ENCODE results near the gene PLEKHG1. TPM values are rescaled to one million over a fixed set of nuclear protein-coding genes. Genes with fewer than 3 reads are reported as not detected.

Gene PLEKHG1
- total RNA-seq, 1 donor, result 1.7 TPM

- no peak for DNase-seq (ENCODE audit: low read depth)
- H3K4me3 ChIP-seq (ENCODE audit: low read depth, low read length), result no peak overlapping the region
- TF ChIP-seq CTCF (IDR thresholded peaks at IDR 0.05; ENCODE audit: insufficient read depth, low read depth, low read length), result no peak
Observed at GRCh38 chr6:150576651-150577226, 22.9 kb upstream of the PLEKHG1 start.

GRCh38 chr6:150579611-150580010 is 20.1 kb upstream of the PLEKHG1 start:
- no peak for DNase-seq (ENCODE audit: low read depth)
- TF ChIP-seq CTCF (IDR thresholded peaks at IDR 0.05; ENCODE audit: insufficient read depth, low read depth, low read length), result no peak
- no peak overlapping the region for H3K4me3 ChIP-seq (ENCODE audit: low read depth, low read length)

- TF ChIP-seq CTCF (IDR thresholded peaks at IDR 0.05; ENCODE audit: insufficient read depth, low read depth, low read length), result no peak
- DNase-seq (ENCODE audit: low read depth), result no peak
- no peak overlapping the region for H3K4me3 ChIP-seq (ENCODE audit: low read depth, low read length)
Observed at GRCh38 chr6:150580489-150580888, 19.2 kb upstream of the PLEKHG1 start.

- H3K4me3 ChIP-seq (ENCODE audit: low read depth, low read length), result no peak overlapping the region
- no peak for DNase-seq (ENCODE audit: low read depth)
Observed at GRCh38 chr6:150584065-150584464, 15.6 kb upstream of the PLEKHG1 start.

GRCh38 chr6:150584596-150584995 is 15.1 kb upstream of the PLEKHG1 start:
- no peak for DNase-seq (ENCODE audit: low read depth)
- no peak overlapping the region for H3K4me3 ChIP-seq (ENCODE audit: low read depth, low read length)
- TF ChIP-seq CTCF (IDR thresholded peaks at IDR 0.05; ENCODE audit: insufficient read depth, low read depth, low read length), result no peak

More at GRCh38 chr6:150584065-150584464, 15.6 kb upstream of the PLEKHG1 start:
- no peak for TF ChIP-seq CTCF (IDR thresholded peaks at IDR 0.05; ENCODE audit: insufficient read depth, low read depth, low read length)

GRCh38 chr6:150586850-150587359 is 12.8 kb upstream of the PLEKHG1 start:
- TF ChIP-seq CTCF (IDR thresholded peaks at IDR 0.05; ENCODE audit: insufficient read depth, low read depth, low read length), result no peak
- DNase-seq (ENCODE audit: low read depth), result no peak
- no peak overlapping the region for H3K4me3 ChIP-seq (ENCODE audit: low read depth, low read length)

- no peak for TF ChIP-seq CTCF (IDR thresholded peaks at IDR 0.05; ENCODE audit: insufficient read depth, low read depth, low read length)
- no peak overlapping the region for H3K4me3 ChIP-seq (ENCODE audit: low read depth, low read length)
- DNase-seq (ENCODE audit: low read depth), result no peak
Observed at GRCh38 chr6:150587637-150588036, 12.0 kb upstream of the PLEKHG1 start.
